Measurements from ENCODE around the gene PTPRA. TPM values are rescaled to one million over a fixed set of nuclear protein-coding genes. Genes with fewer than 3 reads are reported as not detected.

PTPRA gene
- total and polyA plus RNA-seq, 5 donors from 2014 or later = 26.2 to 103 (median 35.1) TPM

DNA sequence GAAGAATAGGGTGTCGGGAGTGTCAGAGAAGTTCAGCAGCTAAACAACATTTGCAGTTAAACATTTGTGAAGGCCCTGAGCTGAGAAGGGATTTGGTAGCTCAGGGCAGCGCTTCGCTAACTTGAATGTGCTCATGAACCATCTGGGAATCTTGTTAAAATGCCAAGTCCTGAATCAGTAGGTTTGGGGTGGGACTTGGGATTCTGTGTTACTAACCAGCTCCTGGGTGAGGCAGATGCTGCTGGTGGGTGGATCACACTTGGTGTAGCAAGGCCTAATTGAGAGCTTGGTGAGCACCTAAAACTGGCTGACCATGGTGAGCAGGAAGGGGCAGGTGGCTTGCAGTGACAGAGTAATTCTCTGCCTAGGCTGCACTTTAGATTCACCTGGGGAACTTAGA lies 5.9 kb downstream of the PTPRA start:
- no peak for ATAC-seq (ENCODE audit: low read depth in 2 of 2)
- no peak overlapping the region for H3K4me3 ChIP-seq (ENCODE audit: low read depth, low read length)
- Mint-ChIP-seq H3K36me3 (peaks cover 4% of the 10 kb centered on the region), H3K27me3 (no peaks in the 10 kb centered on the region), H3K4me3 (no peak overlapping the region), H3K27ac (peak overlapping the region in 1 of 3 donors; percentile 6), H3K9me3 (no peaks in the 10 kb centered on the region), H3K4me1 (peaks cover 24 to 79% (median 51%) of the 10 kb centered on the region in 4 donors)
- H3K27me3 ChIP-seq (ENCODE audit: control insufficient read depth, insufficient read depth, low read length) = no peaks in the 10 kb centered on the region
- H3K4me1 ChIP-seq (ENCODE audit: control insufficient read depth, insufficient read depth, low read length, poor library complexity, severe bottlenecking) = peaks cover 30% of the 10 kb centered on the region
- no peak for DNase-seq
- no peak overlapping the region for H3K27ac ChIP-seq (ENCODE audit: insufficient read depth, low read length, poor library complexity, severe bottlenecking)
- H3K36me3 ChIP-seq (ENCODE audit: control insufficient read depth, insufficient read depth, low read length) = no peaks in the 10 kb centered on the region
- no peaks in the 10 kb centered on the region for H3K9me3 ChIP-seq (ENCODE audit: control insufficient read depth in 2 of 2, low read length in 2 of 2)

DNA sequence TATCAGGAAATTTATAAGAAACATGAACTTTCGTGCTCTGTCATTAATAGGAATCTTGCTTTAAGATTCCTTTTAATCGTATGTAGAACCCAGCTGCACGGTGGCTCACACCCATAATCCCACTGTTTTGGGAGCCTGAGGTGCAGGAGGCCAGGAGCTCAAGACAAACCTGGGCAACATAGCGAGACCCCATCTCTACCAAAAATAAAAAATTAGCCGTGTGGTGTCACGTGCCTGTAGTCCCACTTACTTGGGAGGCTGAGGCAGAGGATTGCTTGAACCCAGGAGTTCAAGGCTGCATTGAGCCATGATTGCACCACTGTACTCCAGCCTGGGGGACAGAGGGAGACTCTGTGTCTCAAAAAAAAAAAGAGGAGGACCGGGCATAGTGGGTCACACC lies 7.4 kb downstream of the PTPRA start:
- Mint-ChIP-seq H3K4me3 (no peak overlapping the region), H3K4me1 (peaks cover 27 to 79% (median 49%) of the 10 kb centered on the region in 4 donors), H3K36me3 (peaks cover 11% of the 10 kb centered on the region), H3K9me3 (no peaks in the 10 kb centered on the region), H3K27me3 (no peaks in the 10 kb centered on the region), H3K27ac (no peak overlapping the region)
- Histone ChIP-seq H3K9me3 (ENCODE audit: control insufficient read depth in 2 of 2, low read length in 2 of 2) (no peaks in the 10 kb centered on the region), H3K4me3 (ENCODE audit: low read depth, low read length) (no peak overlapping the region), H3K27me3 (ENCODE audit: control insufficient read depth, insufficient read depth, low read length) (no peaks in the 10 kb centered on the region), H3K27ac (ENCODE audit: insufficient read depth, low read length, poor library complexity, severe bottlenecking) (no peak overlapping the region), H3K36me3 (ENCODE audit: control insufficient read depth, insufficient read depth, low read length) (no peaks in the 10 kb centered on the region), H3K4me1 (ENCODE audit: control insufficient read depth, insufficient read depth, low read length, poor library complexity, severe bottlenecking) (peaks cover 22% of the 10 kb centered on the region)
- DNase-seq = no peak
- no peak for ATAC-seq (ENCODE audit: low read depth in 2 of 2)

DNA sequence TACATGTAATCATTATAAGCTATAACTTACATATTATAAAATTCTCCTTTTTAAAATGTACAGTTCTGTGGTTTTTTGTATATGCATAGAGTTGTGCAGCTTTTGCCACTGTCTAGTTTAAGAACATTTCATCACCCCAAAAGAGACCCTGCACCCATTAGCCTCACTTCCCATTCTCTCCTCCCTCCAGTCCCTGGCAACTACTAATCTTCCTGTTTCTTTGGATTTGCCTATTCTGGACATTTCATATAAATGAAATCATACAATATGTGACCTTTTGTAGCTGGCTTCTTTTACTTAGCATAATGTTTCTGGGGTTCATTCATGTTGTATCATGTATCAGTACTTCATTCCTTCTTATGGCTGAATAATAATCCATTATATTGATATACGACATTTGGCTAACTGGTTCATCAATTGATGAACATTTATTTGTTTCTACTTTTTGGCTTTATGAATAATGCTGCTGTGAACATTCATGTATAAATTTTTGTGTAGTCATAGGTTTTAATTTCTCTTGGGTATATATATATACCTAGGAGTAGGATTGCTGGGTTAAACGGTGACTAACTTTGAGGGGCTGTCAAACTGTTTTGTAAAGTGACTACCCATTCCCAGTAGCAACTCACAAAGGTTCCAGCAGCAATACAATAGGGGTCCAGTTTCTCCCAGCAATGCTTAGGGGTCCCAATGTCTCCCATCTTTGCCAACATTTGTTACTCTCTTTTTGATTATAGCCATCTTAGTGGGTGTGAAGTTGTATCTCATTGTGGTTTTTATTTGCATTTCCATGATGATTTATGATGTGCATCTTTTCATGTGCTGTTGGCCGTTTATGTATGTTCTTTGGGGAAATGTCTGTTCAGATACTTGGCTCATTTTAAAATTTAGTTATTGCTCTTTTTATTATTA lies 10.7 kb downstream of the PTPRA start:
- peaks cover 0 to 1% (median 0%) of the 10 kb centered on the region in 7 donors for H3K9me3 Mint-ChIP-seq
- peaks cover 11% of the 10 kb centered on the region for H3K36me3 Mint-ChIP-seq
- Histone ChIP-seq H3K36me3 (ENCODE audit: control insufficient read depth, insufficient read depth, low read length) (no peaks in the 10 kb centered on the region), H3K27ac (ENCODE audit: insufficient read depth, low read length, poor library complexity, severe bottlenecking) (no peak overlapping the region), H3K4me3 (ENCODE audit: low read depth, low read length) (no peak overlapping the region), H3K4me1 (ENCODE audit: control insufficient read depth, insufficient read depth, low read length, poor library complexity, severe bottlenecking) (peaks cover 16% of the 10 kb centered on the region), H3K27me3 (ENCODE audit: control insufficient read depth, insufficient read depth, low read length) (no peaks in the 10 kb centered on the region), H3K9me3 (ENCODE audit: control insufficient read depth in 2 of 2, low read length in 2 of 2) (no peaks in the 10 kb centered on the region)
- no peak for ATAC-seq (ENCODE audit: low read depth in 2 of 2)
- H3K27me3 Mint-ChIP-seq = no peaks in the 10 kb centered on the region
- peaks cover 30 to 76% (median 45%) of the 10 kb centered on the region in 4 donors for H3K4me1 Mint-ChIP-seq
- H3K27ac Mint-ChIP-seq = no peak overlapping the region
- peak overlapping the region in 2 of 4 donors; percentile 25 to 68 for H3K4me3 Mint-ChIP-seq
- no peak for DNase-seq

DNA sequence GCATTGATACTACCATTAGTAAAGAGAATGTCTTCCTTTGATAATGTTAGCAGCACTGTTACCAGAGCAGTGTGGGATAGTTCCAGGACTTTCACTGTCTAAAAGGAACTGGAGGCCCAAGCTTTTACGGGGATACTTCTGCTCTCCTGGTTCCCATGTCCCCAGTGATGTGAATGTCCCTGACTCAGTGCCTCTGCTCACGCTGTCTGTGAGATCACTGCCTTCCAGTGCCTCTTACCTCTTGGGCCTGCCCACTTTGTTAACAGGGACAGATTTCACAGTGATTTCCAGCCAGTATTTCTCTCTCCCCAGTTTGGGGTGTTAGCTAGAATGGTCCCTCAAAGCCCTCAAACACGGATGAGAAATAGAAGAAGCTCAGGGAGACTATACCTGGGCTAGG lies 14.4 kb downstream of the PTPRA start:
- peak overlapping the region in 1 of 4 donors; percentile 17 for H3K4me3 Mint-ChIP-seq
- peaks cover 0 to 2% (median 0%) of the 10 kb centered on the region in 7 donors for H3K9me3 Mint-ChIP-seq
- H3K27ac Mint-ChIP-seq = peak overlapping the region in 1 of 3 donors; percentile 48
- H3K27me3 Mint-ChIP-seq = no peaks in the 10 kb centered on the region
- no peaks in the 10 kb centered on the region for H3K27me3 ChIP-seq (ENCODE audit: control insufficient read depth, insufficient read depth, low read length)
- H3K27ac ChIP-seq (ENCODE audit: insufficient read depth, low read length, poor library complexity, severe bottlenecking) = no peak overlapping the region
- no peak overlapping the region for H3K4me3 ChIP-seq (ENCODE audit: low read depth, low read length)
- H3K36me3 ChIP-seq (ENCODE audit: control insufficient read depth, insufficient read depth, low read length) = peaks cover 2% of the 10 kb centered on the region
- H3K36me3 Mint-ChIP-seq = peaks cover 21% of the 10 kb centered on the region
- DNase-seq = no peak
- no peak for ATAC-seq (ENCODE audit: low read depth in 2 of 2)
- peaks cover 13% of the 10 kb centered on the region for H3K4me1 ChIP-seq (ENCODE audit: control insufficient read depth, insufficient read depth, low read length, poor library complexity, severe bottlenecking)
- H3K4me1 Mint-ChIP-seq = peaks cover 50 to 77% (median 58%) of the 10 kb centered on the region in 4 donors
- H3K9me3 ChIP-seq (ENCODE audit: control insufficient read depth in 2 of 2, low read length in 2 of 2) = no peaks in the 10 kb centered on the region

DNA sequence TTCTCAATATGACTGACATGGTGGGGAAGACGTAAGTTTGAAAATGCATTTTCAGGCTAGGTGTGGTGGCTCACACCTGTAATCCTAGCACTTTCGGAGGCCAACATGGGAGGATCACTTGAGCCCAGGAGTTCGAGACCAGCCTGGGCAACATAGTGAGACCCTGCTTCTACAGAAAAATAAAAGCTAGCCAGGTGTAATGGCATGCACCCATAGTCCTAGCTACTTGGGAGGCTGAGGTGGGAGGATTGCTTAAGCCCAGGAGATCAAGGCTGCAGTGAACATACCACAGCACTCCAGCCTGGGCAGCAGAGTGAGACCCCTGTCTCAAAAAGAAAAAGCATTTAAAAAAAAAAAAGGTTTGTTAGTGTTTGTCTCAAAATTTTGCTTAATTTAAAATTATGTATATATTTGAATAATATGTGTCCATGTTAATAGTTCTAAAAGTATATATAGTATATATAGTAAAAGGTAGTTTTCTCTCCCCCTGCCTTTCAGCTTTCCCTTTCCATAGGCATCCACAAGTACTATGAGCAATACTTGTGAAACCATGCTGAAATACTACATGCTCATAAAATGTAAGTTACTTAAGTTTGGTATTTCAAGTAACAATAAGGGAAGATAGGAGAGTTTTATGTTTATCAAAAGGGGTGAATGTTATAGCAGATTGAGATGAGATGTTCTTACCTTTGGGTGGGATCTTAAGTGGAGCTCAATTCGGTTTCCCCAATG lies 15.1 kb downstream of the PTPRA start:
- H3K4me3 Mint-ChIP-seq = no peak overlapping the region
- peak overlapping the region in 2 of 3 donors; percentile 11 to 48 for H3K27ac Mint-ChIP-seq
- no peaks in the 10 kb centered on the region for H3K27me3 Mint-ChIP-seq

DNA sequence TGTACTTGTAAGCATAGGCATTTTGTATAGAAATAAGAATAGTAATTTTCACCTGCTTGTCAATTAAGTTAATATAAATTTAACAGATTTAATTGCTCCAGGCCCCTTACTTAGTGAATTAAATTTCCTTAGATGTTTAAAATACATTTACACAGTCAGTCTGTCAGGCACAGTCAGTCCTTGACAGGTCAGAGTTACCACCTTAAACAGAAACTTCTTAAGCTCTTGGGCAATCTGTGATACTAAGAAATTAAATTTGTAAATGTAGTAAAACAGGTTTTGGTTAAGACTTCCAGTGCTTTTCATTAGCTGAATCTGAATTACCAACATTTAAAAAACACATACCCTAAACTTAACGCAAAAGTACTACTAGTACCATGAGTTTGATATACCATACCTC lies 15.9 kb downstream of the PTPRA start:
- Mint-ChIP-seq H3K4me3 (no peak overlapping the region), H3K36me3 (peaks cover 26% of the 10 kb centered on the region), H3K4me1 (peaks cover 50 to 71% (median 57%) of the 10 kb centered on the region in 4 donors), H3K27me3 (no peaks in the 10 kb centered on the region), H3K9me3 (peaks cover 0 to 2% (median 1%) of the 10 kb centered on the region in 7 donors), H3K27ac (no peak overlapping the region)
- ATAC-seq (ENCODE audit: low read depth in 2 of 2) = no peak
- H3K4me1 ChIP-seq (ENCODE audit: control insufficient read depth, insufficient read depth, low read length, poor library complexity, severe bottlenecking) = peaks cover 7% of the 10 kb centered on the region
- H3K4me3 ChIP-seq (ENCODE audit: low read depth, low read length) = no peak overlapping the region
- no peak for DNase-seq
- H3K36me3 ChIP-seq (ENCODE audit: control insufficient read depth, insufficient read depth, low read length) = peaks cover 2% of the 10 kb centered on the region
- no peaks in the 10 kb centered on the region for H3K27me3 ChIP-seq (ENCODE audit: control insufficient read depth, insufficient read depth, low read length)
- H3K27ac ChIP-seq (ENCODE audit: insufficient read depth, low read length, poor library complexity, severe bottlenecking) = no peak overlapping the region
- H3K9me3 ChIP-seq (ENCODE audit: control insufficient read depth in 2 of 2, low read length in 2 of 2) = no peaks in the 10 kb centered on the region

More for the DNA sequence above, 15.1 kb downstream of the PTPRA start:
- Histone ChIP-seq H3K36me3 (ENCODE audit: control insufficient read depth, insufficient read depth, low read length) (peaks cover 2% of the 10 kb centered on the region), H3K27me3 (ENCODE audit: control insufficient read depth, insufficient read depth, low read length) (no peaks in the 10 kb centered on the region), H3K4me1 (ENCODE audit: control insufficient read depth, insufficient read depth, low read length, poor library complexity, severe bottlenecking) (peaks cover 13% of the 10 kb centered on the region), H3K27ac (ENCODE audit: insufficient read depth, low read length, poor library complexity, severe bottlenecking) (no peak overlapping the region), H3K4me3 (ENCODE audit: low read depth, low read length) (no peak overlapping the region), H3K9me3 (ENCODE audit: control insufficient read depth in 2 of 2, low read length in 2 of 2) (no peaks in the 10 kb centered on the region)
- no peak for ATAC-seq (ENCODE audit: low read depth in 2 of 2)
- no peak for DNase-seq
- Mint-ChIP-seq H3K36me3 (peaks cover 21% of the 10 kb centered on the region), H3K4me1 (peaks cover 55 to 76% (median 63%) of the 10 kb centered on the region in 4 donors), H3K9me3 (peaks cover 0 to 2% (median 0%) of the 10 kb centered on the region in 7 donors)

DNA sequence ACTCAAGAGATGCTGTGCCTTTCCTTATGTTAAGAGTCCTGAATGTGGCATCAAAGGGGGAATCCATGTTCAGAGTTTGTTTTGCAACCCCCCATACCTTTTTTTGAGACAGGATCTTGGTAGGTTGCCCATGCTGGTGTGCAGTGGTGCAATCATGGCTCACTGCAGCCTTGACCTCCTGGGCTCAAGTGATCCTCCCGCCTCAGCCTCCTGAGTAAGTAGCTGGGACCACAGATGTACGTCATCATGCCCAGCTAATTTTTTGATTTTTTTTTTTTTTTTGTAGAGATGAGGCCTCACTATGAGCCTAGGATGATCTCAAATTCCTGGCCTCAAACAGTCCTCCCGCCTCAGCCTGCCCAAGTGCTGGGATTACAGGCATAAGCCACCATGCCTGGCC lies 16.5 kb downstream of the PTPRA start:
- peak overlapping the region in 1 of 4 donors; percentile 11 for H3K4me3 Mint-ChIP-seq
- no peak for ATAC-seq (ENCODE audit: low read depth in 2 of 2)
- peaks cover 0 to 6% (median 1%) of the 10 kb centered on the region in 7 donors for H3K9me3 Mint-ChIP-seq
- no peak overlapping the region for H3K27ac ChIP-seq (ENCODE audit: insufficient read depth, low read length, poor library complexity, severe bottlenecking)
- H3K36me3 ChIP-seq (ENCODE audit: control insufficient read depth, insufficient read depth, low read length) = peaks cover 2% of the 10 kb centered on the region
- H3K4me3 ChIP-seq (ENCODE audit: low read depth, low read length) = no peak overlapping the region
- H3K27me3 Mint-ChIP-seq = no peaks in the 10 kb centered on the region
- H3K36me3 Mint-ChIP-seq = peaks cover 29% of the 10 kb centered on the region
- peak overlapping the region in 1 of 3 donors; percentile 59 for H3K27ac Mint-ChIP-seq
- no peak for DNase-seq
- no peaks in the 10 kb centered on the region for H3K27me3 ChIP-seq (ENCODE audit: control insufficient read depth, insufficient read depth, low read length)
- H3K9me3 ChIP-seq (ENCODE audit: control insufficient read depth in 2 of 2, low read length in 2 of 2) = no peaks in the 10 kb centered on the region
- H3K4me1 ChIP-seq (ENCODE audit: control insufficient read depth, insufficient read depth, low read length, poor library complexity, severe bottlenecking) = peaks cover 3% of the 10 kb centered on the region
- peaks cover 46 to 69% (median 53%) of the 10 kb centered on the region in 4 donors for H3K4me1 Mint-ChIP-seq

All from CD4-positive, CD25-positive, alpha-beta regulatory T cell (primary cell).